Mucosa of rectum (tissue), 2 donors: ENCODE results near the gene PPP1R12B.
"Not testable (repeated sequence)": the region's sequence is repeated elsewhere in the genome, so short reads cannot be mapped to it uniquely, and the experiment has no call there.

Experiments used
- H3K27ac ChIP-seq, 2 donors: one replicate each; pipeline ENCODE4 v1.7.0; 2013; ENCODE audit warnings: inconsistent platforms in 2 of 2, low read depth in 2 of 2, low read length in 2 of 2
- H3K27me3 ChIP-seq, 2 donors: one replicate each; pipeline ENCODE4 v1.7.0; 2013; ENCODE audit warnings: low read length in 2 of 2; ENCODE audit not compliant: control insufficient read depth in 2 of 2, insufficient read depth in 2 of 2
- H3K36me3 ChIP-seq, 2 donors: one replicate each; pipeline ENCODE4 v1.7.0; 2013; ENCODE audit warnings: low read length in 2 of 2; ENCODE audit not compliant: control insufficient read depth in 2 of 2, insufficient read depth in 2 of 2
- H3K4me1 ChIP-seq, 2 donors: one replicate each; pipeline ENCODE4 v1.7.0; 2013; ENCODE audit warnings: low read length in 2 of 2, mild to moderate bottlenecking in 1 of 2; ENCODE audit not compliant: control insufficient read depth in 2 of 2, insufficient read depth in 2 of 2
- H3K4me3 ChIP-seq, 2 donors: one replicate each; pipeline ENCODE4 v1.7.0; 2013; ENCODE audit warnings: low read length in 2 of 2
- H3K9ac ChIP-seq, 2 donors: one replicate each; pipeline ENCODE4 v1.7.0; 2013; ENCODE audit warnings: low read length in 2 of 2, low read depth in 1 of 2, mild to moderate bottlenecking in 1 of 2
- H3K9me3 ChIP-seq, 2 donors: one replicate each; pipeline ENCODE4 v1.7.0; 2013; ENCODE audit warnings: low read length in 2 of 2; ENCODE audit not compliant: control insufficient read depth in 2 of 2
- donor health status: healthy.
- donor health status: Normal muscosa, but diverticular disease.

PPP1R12B gene

GRCh38 chr1:202508863-202509262, 160.4 kb downstream of the PPP1R12B start:
- H3K27ac ChIP-seq = not testable (repeated sequence)

GRCh38 chr1:202513875-202514274, 165.4 kb downstream of the PPP1R12B start:
- H3K4me1 ChIP-seq, H3K27me3 ChIP-seq, H3K36me3 ChIP-seq, H3K9me3 ChIP-seq, H3K9ac ChIP-seq, H3K27ac ChIP-seq, H3K4me3 ChIP-seq: not testable (repeated sequence)

More at GRCh38 chr1:202508863-202509262, 160.4 kb downstream of the PPP1R12B start:
- H3K4me1 ChIP-seq, H3K9me3 ChIP-seq, H3K4me3 ChIP-seq, H3K9ac ChIP-seq, H3K36me3 ChIP-seq, H3K27me3 ChIP-seq: not testable (repeated sequence)

GRCh38 chr1:202516434-202516877, 168.0 kb downstream of the PPP1R12B start:
- Histone ChIP-seq H3K4me3 (no peak overlapping the region), H3K9ac (no peak overlapping the region), H3K4me1 (peaks cover 0 to 4% of the 10 kb centered on the region in 2 donors), H3K36me3 (peaks cover 0 to 3% of the 10 kb centered on the region in 2 donors), H3K27ac (no peak overlapping the region), H3K27me3 (no peaks in the 10 kb centered on the region), H3K9me3 (no peaks in the 10 kb centered on the region)

GRCh38 chr1:202517146-202517545, 168.6 kb downstream of the PPP1R12B start:
- not testable (repeated sequence) for H3K9ac ChIP-seq, H3K4me1 ChIP-seq, H3K36me3 ChIP-seq

DNA sequence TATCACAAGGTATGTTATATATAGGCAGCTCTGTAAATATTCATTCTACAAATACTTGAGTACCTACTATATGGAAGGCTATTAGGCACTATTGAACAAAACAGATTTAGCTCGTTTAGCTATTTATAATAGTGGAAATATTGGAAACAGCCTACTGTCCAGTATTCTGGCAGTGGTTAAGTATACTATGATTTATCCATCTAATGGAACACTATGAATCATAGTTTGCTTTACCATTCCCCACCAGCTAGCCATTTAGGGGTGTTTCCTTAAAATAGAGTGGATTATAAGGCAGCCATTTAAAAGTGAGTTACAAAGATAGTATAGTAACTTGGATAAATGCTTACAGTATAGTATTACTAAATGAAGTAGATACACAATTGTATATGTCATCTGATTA, 169.7 kb downstream of the PPP1R12B start:
- H3K4me3 ChIP-seq, H3K27me3 ChIP-seq, H3K9me3 ChIP-seq, H3K9ac ChIP-seq, H3K4me1 ChIP-seq, H3K27ac ChIP-seq, H3K36me3 ChIP-seq: not testable (repeated sequence)

More at GRCh38 chr1:202517146-202517545, 168.6 kb downstream of the PPP1R12B start:
- not testable (repeated sequence) for H3K4me3 ChIP-seq, H3K27ac ChIP-seq, H3K9me3 ChIP-seq, H3K27me3 ChIP-seq

DNA sequence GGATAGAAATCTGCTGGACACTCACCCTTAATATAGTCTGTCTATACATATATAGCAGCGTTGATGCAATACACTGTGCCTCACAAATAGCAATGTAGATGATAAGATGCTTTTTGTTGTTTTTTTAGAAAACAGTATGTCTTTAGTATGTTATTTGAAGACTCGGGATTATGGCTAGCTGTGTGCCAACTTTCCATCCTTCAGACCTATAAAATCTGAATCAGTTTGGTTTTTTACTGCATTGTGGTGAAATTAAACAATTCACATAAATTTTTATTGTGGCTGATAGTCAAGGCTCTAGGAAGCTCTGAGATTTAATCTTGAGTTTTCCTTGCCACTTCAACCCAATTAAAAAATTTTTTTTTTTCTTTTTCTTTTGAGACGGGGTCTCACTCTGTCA, 170.4 kb downstream of the PPP1R12B start:
- H3K27me3 ChIP-seq, H3K36me3 ChIP-seq, H3K27ac ChIP-seq, H3K9ac ChIP-seq, H3K4me3 ChIP-seq, H3K4me1 ChIP-seq, H3K9me3 ChIP-seq: not testable (repeated sequence)

DNA sequence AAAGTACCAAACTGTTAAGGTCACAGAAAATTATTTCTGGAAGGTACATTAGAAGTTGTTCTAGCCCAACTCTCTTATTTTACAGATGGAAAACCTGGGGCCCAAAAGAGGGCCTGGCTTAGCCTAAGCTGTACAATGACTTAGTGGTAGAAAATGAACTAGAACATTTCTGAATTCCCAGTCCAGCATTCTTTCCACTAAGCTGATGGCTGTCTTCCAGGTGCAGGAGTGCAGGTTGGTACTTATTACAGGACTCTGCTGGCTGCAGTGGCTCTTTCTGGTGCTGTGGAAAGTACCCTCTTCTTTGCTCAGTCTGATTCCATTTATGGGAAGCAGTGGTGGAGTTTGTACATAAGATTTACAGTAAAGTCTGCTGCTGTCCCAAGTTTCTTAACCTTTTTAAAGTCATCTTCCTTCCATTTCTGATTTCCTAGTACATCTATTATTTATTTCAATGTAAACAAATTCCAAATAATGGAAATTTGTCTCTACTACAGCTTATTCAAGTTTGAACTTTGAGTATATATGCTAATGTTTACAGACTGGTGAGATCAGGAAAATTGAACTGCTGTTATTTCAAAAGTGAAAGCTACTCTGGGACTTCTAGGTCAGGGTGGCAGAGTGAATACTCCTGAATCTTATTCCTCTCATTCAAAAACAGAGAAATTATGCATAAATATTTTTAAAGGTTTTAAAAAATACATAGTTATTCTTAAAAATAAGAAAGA, 171.8 kb downstream of the PPP1R12B start:
- not testable (repeated sequence) for H3K4me1 ChIP-seq, H3K27ac ChIP-seq, H3K9me3 ChIP-seq, H3K27me3 ChIP-seq, H3K9ac ChIP-seq, H3K4me3 ChIP-seq, H3K36me3 ChIP-seq

- H3K27me3 ChIP-seq, H3K36me3 ChIP-seq, H3K4me3 ChIP-seq, H3K4me1 ChIP-seq, H3K27ac ChIP-seq, H3K9me3 ChIP-seq, H3K9ac ChIP-seq: not testable (repeated sequence)
Measured at GRCh38 chr1:202520857-202521216, 172.3 kb downstream of the PPP1R12B start.

DNA sequence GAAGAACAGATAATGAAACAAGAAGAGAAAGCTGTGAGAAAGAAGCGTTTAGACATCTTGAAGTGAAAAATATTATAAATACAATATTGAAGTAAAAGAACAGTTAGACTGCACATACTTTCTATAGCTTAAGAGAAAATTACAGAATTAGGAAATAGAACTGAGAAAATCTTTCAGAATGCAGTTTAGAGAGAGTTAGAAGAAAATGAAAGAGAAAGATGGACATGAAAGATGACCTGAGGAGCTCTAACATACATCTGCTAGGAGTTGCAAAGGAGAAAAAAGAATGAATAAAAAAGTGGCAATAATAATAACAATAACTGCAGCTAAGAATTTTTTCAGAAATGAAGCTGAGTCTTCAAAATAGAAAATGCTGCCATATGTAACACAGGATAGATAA, 173.0 kb downstream of the PPP1R12B start:
- not testable (repeated sequence) for H3K4me1 ChIP-seq, H3K27me3 ChIP-seq, H3K9me3 ChIP-seq, H3K9ac ChIP-seq, H3K36me3 ChIP-seq, H3K27ac ChIP-seq, H3K4me3 ChIP-seq

DNA sequence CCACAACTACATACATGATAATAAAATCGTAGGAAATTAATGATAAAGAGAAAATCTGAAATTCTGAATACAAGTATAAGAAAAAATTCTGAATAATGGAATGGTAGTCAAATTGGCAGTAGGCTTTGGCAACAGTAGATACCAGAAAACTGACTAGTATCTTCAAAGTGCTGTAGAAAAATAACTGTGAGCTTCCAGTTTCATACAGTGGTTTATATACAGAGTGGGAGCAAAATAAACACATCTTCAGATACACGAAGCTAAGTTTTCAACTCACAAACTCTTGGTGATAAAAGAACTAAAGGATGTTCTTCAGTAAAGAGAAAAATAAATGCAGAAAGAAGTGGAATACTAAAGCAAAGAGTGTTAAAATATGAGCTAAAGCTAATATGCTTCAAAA, 173.4 kb downstream of the PPP1R12B start:
- H3K9ac ChIP-seq = no peak overlapping the region
- no peaks in the 10 kb centered on the region for H3K36me3 ChIP-seq
- H3K4me1 ChIP-seq = peaks cover 0 to 4% of the 10 kb centered on the region in 2 donors
- no peak overlapping the region for H3K4me3 ChIP-seq
- H3K27me3 ChIP-seq = no peaks in the 10 kb centered on the region
- H3K9me3 ChIP-seq = no peaks in the 10 kb centered on the region
- no peak overlapping the region for H3K27ac ChIP-seq

GRCh38 chr1:202526056-202526455, 177.6 kb downstream of the PPP1R12B start:
- H3K9me3 ChIP-seq, H3K9ac ChIP-seq, H3K36me3 ChIP-seq, H3K4me3 ChIP-seq, H3K4me1 ChIP-seq, H3K27me3 ChIP-seq, H3K27ac ChIP-seq: not testable (repeated sequence)
